HCT116 (cell line): ENCODE data around the gene PRDM9.

Source experiments
- ATF3 ChIP-seq: IDR thresholded peaks from 2 replicates; pipeline ENCODE4 v1.6.1; 2012
- CEBPB ChIP-seq: IDR thresholded peaks from 2 replicates; pipeline ENCODE4 v1.6.1; 2012; ENCODE audit warnings: low read depth
- CTCF ChIP-seq, 3 experiments: fragments of 200-600 bp in 1 of 3; sonication (generic) in 1 of 3; IDR thresholded peaks in 2 of 3; conservative IDR thresholded peaks in 1 of 3; 2 replicates each; pipeline ENCODE4 v1.5.1; 2012 to 2017; ENCODE audit warnings: low read depth in 2 of 3, low read length in 2 of 3, antibody characterized with exemption in 1 of 3, borderline replicate concordance in 1 of 3, control low read depth in 1 of 3, mild to moderate bottlenecking in 1 of 3, mixed read lengths in 1 of 3, mixed run types in 1 of 3, moderate library complexity in 1 of 3; ENCODE audit not compliant: insufficient read depth in 1 of 3
- EZH2 ChIP-seq: fragments of 200-600 bp; sonication (generic); IDR thresholded peaks from 2 replicates; pipeline ENCODE4 v1.6.1; 2017; ENCODE audit warnings: antibody characterized with exemption, mixed run types
- JUND ChIP-seq: IDR thresholded peaks from 2 replicates; pipeline ENCODE4 v1.6.1; 2012
- MAX ChIP-seq: IDR thresholded peaks from 2 replicates; pipeline ENCODE4 v1.6.1; 2012
- POLR2A ChIP-seq: IDR thresholded peaks from 2 replicates; pipeline ENCODE4 v1.7.0; 2011; ENCODE audit warnings: borderline replicate concordance; ENCODE audit not compliant: insufficient read depth, insufficient read length; ENCODE audit errors: extremely low read depth
- POLR2AphosphoS5 ChIP-seq: IDR thresholded peaks from 2 replicates; pipeline ENCODE4 v1.6.1; 2011; ENCODE audit warnings: mild to moderate bottlenecking, low read depth, low read length, moderate library complexity
- RAD21 ChIP-seq: IDR thresholded peaks from 2 replicates; pipeline ENCODE4 v1.6.1; 2012; ENCODE audit warnings: low read depth, mild to moderate bottlenecking
- REST ChIP-seq: IDR thresholded peaks from 2 replicates; pipeline ENCODE4 v1.6.1; 2012; ENCODE audit warnings: low read depth
- SIN3A ChIP-seq: IDR thresholded peaks from 2 replicates; pipeline ENCODE4 v1.6.1; 2012; ENCODE audit warnings: low read depth
- ZBTB33 ChIP-seq: IDR thresholded peaks from 2 replicates; pipeline ENCODE4 v1.6.1; 2011; ENCODE audit warnings: mild to moderate bottlenecking, low read length, moderate library complexity; ENCODE audit not compliant: insufficient replicate concordance; ENCODE audit errors: extremely low read depth
- ZNF274 ChIP-seq: fragments of 200-500 bp; sonication (Bioruptor generic); IDR thresholded peaks from 2 replicates; pipeline ENCODE4 v1.6.1; 2014; ENCODE audit warnings: mild to moderate bottlenecking, low read depth, low read length, inconsistent platforms

- TF ChIP-seq EZH2 (no peak), CTCF (IDR thresholded peaks at IDR 0.05 in 2 of 3, conservative IDR thresholded peaks at IDR 0.05 in 1 of 3; ENCODE audit: borderline replicate concordance in 1 of 3, insufficient read depth in 1 of 3, low read depth in 2 of 3, low read length in 2 of 3) (no peak), SIN3A (no peak), POLR2AphosphoS5 (no peak), POLR2A (no peak), RAD21 (no peak), ZNF274 (no peak), CEBPB (no peak), MAX (no peak), JUND (no peak), REST (no peak), ZBTB33 (no peak), ATF3 (no peak)
Measured at GRCh38 chr5:23507278-23507685, at the start of gene PRDM9.
